Testis (tissue), 2 donors: ENCODE measurements around the gene SLC41A1.

Experiments
- CTCF ChIP-seq, 3 experiments: fragments of 450-650 bp in 2 of 3; fragments of 200-600 bp in 1 of 3; sonication (generic) in 1 of 3; IDR thresholded peaks; one replicate each; pipeline ENCODE4 v1.5.1; 2016 to 2019; ENCODE audit warnings: antibody characterized with exemption in 3 of 3, mild to moderate bottlenecking in 2 of 3, moderate library complexity in 1 of 3
- POLR2A ChIP-seq: fragments of 450-650 bp; IDR thresholded peaks from one replicate; pipeline ENCODE4 v1.6.1; 2017; ENCODE audit warnings: antibody characterized with exemption, mild to moderate bottlenecking, moderate library complexity

DNA sequence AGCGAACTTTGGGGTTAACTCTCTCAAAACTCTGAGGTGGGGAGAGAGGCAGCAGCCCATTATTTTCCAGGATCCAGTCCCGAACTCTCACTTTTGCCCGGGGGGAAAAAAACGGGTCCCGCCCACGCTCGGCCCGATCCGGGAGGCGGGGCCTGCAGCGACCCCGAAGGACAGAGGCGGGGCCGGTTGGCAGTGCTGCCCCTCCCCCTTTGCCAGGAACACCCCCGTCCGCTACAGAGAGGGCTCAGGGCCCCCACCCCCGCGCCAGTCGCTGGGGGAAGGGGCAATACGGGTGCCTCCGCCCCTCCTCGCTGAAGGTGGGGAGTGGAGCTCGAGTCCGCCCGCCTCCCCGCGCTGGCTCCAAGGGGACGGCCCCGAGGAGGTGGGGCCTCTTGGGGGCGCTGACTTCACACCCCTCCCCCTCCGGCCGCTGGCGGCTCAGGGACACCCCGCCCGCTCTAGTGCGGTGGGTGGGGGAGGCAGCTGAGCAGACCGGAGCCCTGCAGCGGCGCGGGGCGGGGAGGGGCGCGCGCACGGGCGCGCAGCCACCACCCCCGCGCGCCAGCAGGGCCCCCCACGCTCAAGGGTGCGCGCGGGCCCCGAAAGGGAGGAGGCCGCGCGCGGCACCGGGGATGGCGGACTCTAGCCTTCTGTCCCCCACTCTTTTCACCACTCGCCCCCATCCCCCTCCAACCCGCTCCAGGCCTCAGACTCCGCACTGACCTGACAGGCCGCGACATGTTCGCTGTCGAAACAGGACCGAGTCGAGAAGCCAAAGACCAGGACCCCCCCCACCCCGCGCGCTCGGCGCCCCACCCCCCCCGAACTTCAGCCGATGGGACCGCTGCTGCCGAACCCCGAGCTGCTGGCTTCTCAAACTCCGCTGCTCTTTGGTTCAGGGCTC, 63.5 kb downstream of the SLC41A1 start:
- TF ChIP-seq POLR2A (no peak), CTCF (IDR thresholded peaks at IDR 0.05) (peak in 1 of 3 experiments; percentile 11)
